Esophagus (tissue), 2 donors: ENCODE results near the gene MRPL38. TPM values are rescaled to one million over a fixed set of nuclear protein-coding genes. Genes with fewer than 3 reads are reported as not detected.

ENCODE experiments used
- H3K27ac ChIP-seq, 2 donors: one replicate each; pipeline ENCODE4 v1.5.1; 2013; ENCODE audit warnings: low read depth in 2 of 2, mild to moderate bottlenecking in 2 of 2, inconsistent platforms in 1 of 2, low read length in 1 of 2, moderate library complexity in 1 of 2
- H3K27me3 ChIP-seq, 2 donors: one replicate each; pipeline ENCODE4 v1.6.1; 2013; ENCODE audit warnings: low read length in 2 of 2, control low read depth in 1 of 2, mild to moderate bottlenecking in 1 of 2; ENCODE audit not compliant: insufficient read depth in 2 of 2, control insufficient read depth in 1 of 2
- H3K36me3 ChIP-seq, 2 donors: one replicate each; pipeline ENCODE4 v1.6.1; 2013; ENCODE audit warnings: low read length in 1 of 2; ENCODE audit not compliant: control insufficient read depth in 2 of 2, insufficient read depth in 2 of 2
- H3K4me1 ChIP-seq, 2 donors: one replicate each; pipeline ENCODE4 v1.6.1; 2013; ENCODE audit warnings: low read length in 1 of 2; ENCODE audit not compliant: control insufficient read depth in 2 of 2, insufficient read depth in 2 of 2
- H3K4me3 ChIP-seq, 2 donors: one replicate each; pipeline ENCODE4 v1.5.1; 2013; ENCODE audit warnings: low read length in 2 of 2, mild to moderate bottlenecking in 2 of 2, low read depth in 1 of 2, moderate library complexity in 1 of 2
- H3K9me3 ChIP-seq, 2 donors: one replicate each; pipeline ENCODE4 v1.6.1; 2013; ENCODE audit warnings: mild to moderate bottlenecking in 2 of 2, low read depth in 1 of 2, low read length in 1 of 2, moderate library complexity in 1 of 2; ENCODE audit not compliant: control insufficient read depth in 2 of 2, insufficient read depth in 1 of 2
- whole genome bisulfite sequencing, 2 donors: extraction: QIAGEN DNeasy Blood & Tissue Kit; methylation state at CpG; one replicate each; pipeline ENCODE4 v1.1.7; 2013; 5-methylcytosine and 5-hydroxymethylcytosine counted together
- polyA plus RNA-seq, 2 donors: library from polyadenylated mRNA; stranded (reverse); fragments of 200-250 nt; gene quantifications; one replicate each; pipeline ENCODE4 v1.2.3, GENCODE V29; 2013
- donor health status: healthy with polysubstance abuse.
- donor health status: Bipolar disorder and iron deficiency.

The MRPL38 gene
- polyA plus RNA-seq, 2 donors, result 51.7 to 65.8 TPM

- Histone ChIP-seq H3K27me3 (no peaks in the 10 kb centered on the region), H3K4me3 (peak within 1 kb of the TSS; percentile 61 to 72), H3K4me1 (peaks cover 8 to 26% of the 10 kb centered on the region in 2 donors), H3K9me3 (no peaks in the 10 kb centered on the region), H3K36me3 (peaks cover 0 to 22% of the 10 kb centered on the region in 2 donors), H3K27ac (peak within 1 kb of the TSS; percentile 96)
- WGBS, 2 donors, result 1% methylated on average over 78 to 87 of the region's 87 CpGs
These were observed 26.3 kb downstream of the MRPL38 start, which contains the start of gene TRIM47 for GRCh38 chr17:75878174-75878998. TRIM47 (minus strand) TSS chr17:75878581; CDS start chr17:75878548, 33 bp downstream.

DNA sequence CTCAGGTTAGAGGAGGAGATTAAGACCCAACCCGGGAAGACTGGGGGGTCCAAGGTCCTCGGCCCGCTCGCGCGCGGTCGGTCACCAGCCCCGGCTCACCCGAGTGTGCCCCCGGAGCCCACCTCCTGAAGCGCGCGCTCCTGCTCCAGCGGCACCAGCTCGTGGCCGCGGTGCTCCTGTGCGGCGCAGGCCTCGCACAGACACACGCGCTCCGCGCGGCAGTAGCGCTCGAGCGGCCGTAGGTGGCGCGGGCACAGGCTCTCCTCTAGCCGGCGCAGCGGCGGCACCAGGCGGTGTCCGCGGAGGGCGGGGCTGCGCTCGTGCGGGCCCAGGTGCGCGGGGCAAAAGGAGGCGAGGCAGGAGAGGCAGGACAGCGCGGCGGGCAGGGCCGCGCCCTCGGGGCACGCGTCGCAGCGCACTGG, 26.9 kb downstream of the MRPL38 start:
- Histone ChIP-seq H3K27ac (peak overlapping the region; percentile 96), H3K36me3 (peaks cover 0 to 22% of the 10 kb centered on the region in 2 donors), H3K9me3 (no peaks in the 10 kb centered on the region), H3K4me1 (peaks cover 8 to 30% of the 10 kb centered on the region in 2 donors), H3K4me3 (peak overlapping the region; percentile 61 to 72), H3K27me3 (no peaks in the 10 kb centered on the region)
- WGBS, 2 donors, result 0% methylated on average over 55 to 56 of the region's 56 CpGs

GRCh38 chr17:75876938-75877751, 27.5 kb downstream of the MRPL38 start:
- H3K4me3 ChIP-seq, result peak overlapping the region; percentile 61 to 72
- no peaks in the 10 kb centered on the region for H3K9me3 ChIP-seq
- H3K36me3 ChIP-seq, result peaks cover 0 to 22% of the 10 kb centered on the region in 2 donors
- peak overlapping the region; percentile 96 for H3K27ac ChIP-seq
- 4% methylated on average over 39 to 41 of the region's 41 CpGs for WGBS, 2 donors
- H3K4me1 ChIP-seq, result peaks cover 8 to 34% of the 10 kb centered on the region in 2 donors
- H3K27me3 ChIP-seq, result no peaks in the 10 kb centered on the region

- 11 to 15% methylated on average over 25 to 26 of the region's 26 CpGs for WGBS, 2 donors
- Histone ChIP-seq H3K4me3 (peak overlapping the region; percentile 61 to 72), H3K4me1 (peaks cover 5 to 31% of the 10 kb centered on the region in 2 donors)
These were observed 28.3 kb downstream of the MRPL38 start for GRCh38 chr17:75876190-75876937.

DNA sequence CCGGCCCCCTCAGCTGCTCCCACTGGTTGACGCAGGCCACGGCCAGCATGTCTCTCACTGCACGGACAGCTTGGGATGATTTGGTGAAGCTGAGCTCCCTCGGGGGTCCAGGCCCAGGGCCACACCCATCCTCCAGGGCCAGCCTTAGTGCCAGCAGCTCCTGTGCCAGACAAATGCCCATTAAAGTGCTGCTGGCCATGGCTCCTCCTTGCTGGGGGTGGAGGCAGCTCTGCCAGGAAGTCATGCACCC, 28.8 kb downstream of the MRPL38 start:
- WGBS, 2 donors, result 15 to 19% methylated on average over 5 of the region's 5 CpGs
- no peaks in the 10 kb centered on the region for H3K9me3 ChIP-seq
- H3K4me1 ChIP-seq, result peaks cover 5 to 31% of the 10 kb centered on the region in 2 donors
- H3K27ac ChIP-seq, result peak overlapping the region; percentile 96
- H3K27me3 ChIP-seq, result no peaks in the 10 kb centered on the region
- peaks cover 0 to 22% of the 10 kb centered on the region in 2 donors for H3K36me3 ChIP-seq
- peak overlapping the region; percentile 3 to 61 for H3K4me3 ChIP-seq

More at GRCh38 chr17:75876190-75876937, 28.3 kb downstream of the MRPL38 start:
- Histone ChIP-seq H3K27me3 (no peaks in the 10 kb centered on the region), H3K36me3 (peaks cover 0 to 22% of the 10 kb centered on the region in 2 donors), H3K9me3 (no peaks in the 10 kb centered on the region), H3K27ac (peak overlapping the region; percentile 96)

DNA sequence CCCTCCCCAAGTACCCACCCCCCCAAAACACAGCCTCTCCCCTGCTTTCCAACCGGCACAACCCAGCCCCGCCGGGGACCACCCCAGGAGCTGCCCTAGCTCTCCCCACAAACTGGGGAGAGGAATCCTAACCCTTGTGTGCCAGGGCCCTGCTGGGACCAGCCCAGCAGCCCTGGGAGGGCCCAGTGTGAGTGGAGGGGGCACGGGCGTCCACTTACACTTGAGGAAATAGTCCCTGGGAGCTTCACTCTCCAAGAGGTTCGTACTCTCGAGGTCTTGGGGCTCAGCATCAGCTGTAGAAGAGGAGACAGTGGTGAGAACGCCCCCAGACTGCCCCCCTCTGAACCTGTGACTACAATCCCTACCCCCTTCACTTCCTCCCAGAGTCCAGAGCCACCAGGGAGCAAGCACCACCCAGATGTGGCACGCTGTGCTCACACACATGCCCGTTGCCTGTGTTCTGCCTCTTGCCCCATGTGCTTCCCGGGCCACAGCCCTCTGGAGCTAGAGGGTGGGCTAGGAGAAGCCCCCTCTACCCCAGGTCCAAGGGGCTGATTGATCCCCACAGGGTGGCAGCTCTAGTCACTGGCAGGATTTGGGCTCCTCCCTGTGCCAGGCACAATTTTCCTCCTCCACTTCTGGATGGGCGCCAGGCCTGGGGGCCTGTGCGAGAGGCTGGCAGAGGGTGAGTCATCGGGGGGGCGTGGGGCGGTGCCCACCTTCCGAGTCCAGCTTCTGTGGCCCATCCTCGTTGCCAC, 29.3 kb downstream of the MRPL38 start:
- Histone ChIP-seq H3K27ac (peak overlapping the region; percentile 96), H3K9me3 (no peaks in the 10 kb centered on the region), H3K4me3 (peak overlapping the region; percentile 3 to 61), H3K36me3 (peaks cover 0 to 22% of the 10 kb centered on the region in 2 donors), H3K4me1 (peaks cover 5 to 31% of the 10 kb centered on the region in 2 donors), H3K27me3 (no peaks in the 10 kb centered on the region)
- 41 to 46% methylated on average over 18 of the region's 18 CpGs for WGBS, 2 donors

DNA sequence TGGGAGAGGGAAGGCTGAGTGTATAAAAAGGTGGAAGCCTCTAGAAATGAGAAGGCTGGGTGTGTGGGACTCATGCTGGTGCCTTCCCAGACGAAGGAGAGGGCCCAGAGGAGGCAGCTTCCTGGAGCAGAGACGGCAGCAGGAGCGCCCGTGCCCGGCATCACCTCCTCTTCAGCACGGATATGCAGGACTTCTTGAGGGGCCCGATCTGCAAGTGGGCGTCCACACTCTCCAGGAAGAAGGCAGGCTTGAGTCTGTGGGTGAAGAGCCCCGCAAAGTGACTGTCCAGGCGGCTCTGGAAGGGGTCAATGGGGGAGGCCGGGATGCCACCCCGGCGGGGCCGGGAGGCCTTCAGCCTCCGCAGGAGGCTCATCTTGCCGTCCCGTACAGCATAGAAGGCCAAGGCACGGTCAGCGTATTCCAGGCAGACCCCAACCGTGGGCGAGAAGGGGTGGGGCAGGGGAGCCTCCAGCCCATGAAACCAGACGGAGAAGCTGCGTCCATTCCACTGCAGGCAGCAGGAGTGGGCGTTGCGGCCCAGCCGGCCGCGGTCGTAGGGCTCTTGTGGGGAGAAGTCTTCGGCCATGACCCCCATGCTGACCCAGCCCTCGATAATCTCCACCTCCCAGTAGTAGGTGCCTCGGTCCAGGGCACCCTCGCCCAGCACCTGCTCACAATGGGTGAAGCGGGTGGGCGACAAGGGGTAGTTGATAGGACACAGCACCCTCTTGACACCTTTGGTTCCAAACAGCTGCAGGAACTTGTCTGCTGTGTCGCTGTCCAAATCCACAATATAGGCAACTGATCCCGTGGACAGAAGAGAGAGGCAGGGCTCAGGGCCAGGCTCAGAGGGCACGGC, 30.1 kb downstream of the MRPL38 start:
- H3K27ac ChIP-seq, result peak overlapping the region; percentile 96
- no peak overlapping the region for H3K4me3 ChIP-seq
- WGBS, 2 donors, result 85 to 86% methylated on average over 33 to 38 of the region's 38 CpGs
- no peaks in the 10 kb centered on the region for H3K27me3 ChIP-seq
- peaks cover 0 to 22% of the 10 kb centered on the region in 2 donors for H3K36me3 ChIP-seq
- H3K4me1 ChIP-seq, result peaks cover 5 to 32% of the 10 kb centered on the region in 2 donors
- H3K9me3 ChIP-seq, result no peaks in the 10 kb centered on the region

DNA sequence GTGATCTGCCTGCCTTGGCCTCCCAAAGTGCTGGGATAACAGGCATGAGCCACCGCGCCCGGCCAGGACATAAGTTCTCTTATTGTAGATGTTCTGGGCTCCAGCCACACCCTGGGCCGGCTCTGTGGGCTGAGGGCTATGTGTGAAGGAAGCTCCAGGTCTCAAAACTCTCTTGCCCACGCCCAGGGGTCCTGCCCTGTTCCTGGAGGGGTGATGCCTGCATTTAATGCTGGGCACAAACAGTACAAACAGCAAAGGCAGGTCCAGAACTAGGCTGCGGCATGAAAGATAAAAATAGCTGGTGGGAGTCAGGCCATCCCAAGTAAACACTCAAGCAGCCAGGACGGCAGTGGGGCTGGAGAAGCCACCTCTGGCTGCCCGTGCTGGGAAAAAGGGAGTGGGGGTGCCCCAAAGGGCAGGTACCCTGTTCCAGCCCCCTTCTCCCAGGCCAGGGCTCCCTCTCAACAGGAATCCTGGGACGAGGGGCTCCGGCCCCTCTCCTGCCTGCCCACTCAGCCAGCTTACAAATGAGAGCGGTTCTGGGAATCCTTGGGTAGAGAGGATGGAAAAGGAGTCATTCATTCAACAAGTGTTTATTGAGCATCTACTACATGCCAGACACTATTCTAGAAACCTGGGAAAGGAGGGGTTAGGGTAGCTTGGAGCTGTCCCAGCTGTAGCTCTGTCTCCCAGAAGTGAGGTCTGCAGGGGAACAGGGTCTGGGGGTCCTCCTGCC, 30.9 kb downstream of the MRPL38 start:
- peaks cover 0 to 22% of the 10 kb centered on the region in 2 donors for H3K36me3 ChIP-seq
- H3K27ac ChIP-seq, result peak overlapping the region; percentile 94 to 95
- no peaks in the 10 kb centered on the region for H3K27me3 ChIP-seq
- peaks cover 7 to 34% of the 10 kb centered on the region in 2 donors for H3K4me1 ChIP-seq
- peak overlapping the region in 1 of 2 donors; percentile 10 for H3K4me3 ChIP-seq
- 52 to 64% methylated on average over 11 of the region's 11 CpGs for WGBS, 2 donors
- H3K9me3 ChIP-seq, result no peaks in the 10 kb centered on the region
